ENCODE results near the gene ATP13A4. TPM values are rescaled to one million over a fixed set of nuclear protein-coding genes. Genes with fewer than 3 reads are reported as not detected.

ATP13A4 gene
- total RNA-seq, 1 donor from 2014 or later, result 0.49 TPM

DNA sequence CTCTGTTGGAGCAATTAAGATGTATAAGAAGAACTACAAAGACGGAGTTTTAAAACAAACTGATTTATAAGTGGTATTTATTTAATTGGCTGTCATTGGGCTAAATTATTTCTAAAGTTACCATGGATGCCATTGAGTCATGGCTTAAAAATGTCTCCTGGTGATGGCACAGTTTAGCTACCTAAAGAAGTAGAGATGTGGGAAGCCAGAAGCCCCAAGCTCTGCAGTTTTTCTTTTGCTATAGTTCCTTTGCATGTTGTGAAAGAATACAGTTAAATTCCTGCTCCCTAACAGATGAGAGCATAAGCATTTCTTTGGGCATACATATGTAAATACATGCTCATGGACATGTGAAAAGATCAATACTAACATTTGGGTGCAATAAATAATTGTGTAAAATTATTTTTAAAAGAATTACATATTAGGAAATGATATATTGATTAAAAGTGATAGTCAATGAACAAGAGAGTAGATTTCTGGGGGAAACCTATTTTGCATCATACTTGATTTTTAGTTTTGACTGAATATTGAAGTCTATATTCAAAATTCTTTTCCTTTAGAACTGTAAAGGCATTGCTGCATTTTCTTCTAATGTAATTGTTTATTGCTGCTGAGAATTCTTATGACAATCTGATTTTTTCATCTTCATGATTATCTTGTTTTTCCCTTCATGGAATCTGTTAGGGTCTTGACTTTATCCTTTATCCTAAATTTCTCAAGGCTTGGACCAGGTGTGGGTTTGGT lies 40.4 kb upstream of the ATP13A4 start:
- no peaks in the 10 kb centered on the region for H3K9me3 Mint-ChIP-seq (ENCODE audit: unreplicated experiment)
- H3K4me3 Mint-ChIP-seq (ENCODE audit: unreplicated experiment), result peak overlapping the region; percentile 100
- TF ChIP-seq, protein P1, sequence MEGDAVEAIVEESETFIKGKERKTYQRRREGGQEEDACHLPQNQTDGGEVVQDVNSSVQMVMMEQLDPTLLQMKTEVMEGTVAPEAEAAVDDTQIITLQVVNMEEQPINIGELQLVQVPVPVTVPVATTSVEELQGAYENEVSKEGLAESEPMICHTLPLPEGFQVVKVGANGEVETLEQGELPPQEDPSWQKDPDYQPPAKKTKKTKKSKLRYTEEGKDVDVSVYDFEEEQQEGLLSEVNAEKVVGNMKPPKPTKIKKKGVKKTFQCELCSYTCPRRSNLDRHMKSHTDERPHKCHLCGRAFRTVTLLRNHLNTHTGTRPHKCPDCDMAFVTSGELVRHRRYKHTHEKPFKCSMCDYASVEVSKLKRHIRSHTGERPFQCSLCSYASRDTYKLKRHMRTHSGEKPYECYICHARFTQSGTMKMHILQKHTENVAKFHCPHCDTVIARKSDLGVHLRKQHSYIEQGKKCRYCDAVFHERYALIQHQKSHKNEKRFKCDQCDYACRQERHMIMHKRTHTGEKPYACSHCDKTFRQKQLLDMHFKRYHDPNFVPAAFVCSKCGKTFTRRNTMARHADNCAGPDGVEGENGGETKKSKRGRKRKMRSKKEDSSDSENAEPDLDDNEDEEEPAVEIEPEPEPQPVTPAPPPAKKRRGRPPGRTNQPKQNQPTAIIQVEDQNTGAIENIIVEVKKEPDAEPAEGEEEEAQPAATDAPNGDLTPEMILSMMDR (IDR thresholded peaks at IDR 0.05; ENCODE audit: unreplicated experiment), result no peak
- no peak for DNase-seq (ENCODE audit: low spot score)
- peaks cover 6% of the 10 kb centered on the region for H3K36me3 Mint-ChIP-seq (ENCODE audit: low read depth, unreplicated experiment)
- no peak overlapping the region for H3K27ac Mint-ChIP-seq (ENCODE audit: unreplicated experiment)
- peaks cover 5% of the 10 kb centered on the region for H3K27me3 Mint-ChIP-seq (ENCODE audit: unreplicated experiment)
- H3K4me1 Mint-ChIP-seq (ENCODE audit: unreplicated experiment), result peaks cover 21% of the 10 kb centered on the region

DNA sequence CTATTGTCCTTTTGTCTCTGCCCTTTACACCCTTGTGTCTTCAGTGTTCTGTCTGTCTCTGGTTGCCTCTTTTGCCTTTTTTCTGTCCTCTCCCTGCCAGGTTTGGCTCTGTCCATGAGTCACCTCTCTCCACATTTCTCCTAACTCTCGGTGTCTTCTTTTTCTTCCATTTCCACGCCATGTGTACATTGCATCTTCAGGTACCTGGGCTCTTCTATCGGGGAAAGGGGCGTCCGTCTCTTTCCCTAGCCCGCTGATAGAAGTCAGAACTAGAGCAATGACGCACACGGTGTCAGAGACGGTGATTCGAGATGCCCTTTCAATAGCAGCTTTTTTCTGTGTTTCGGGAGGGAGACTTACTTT lies 39.0 kb upstream of the ATP13A4 start:
- H3K27ac Mint-ChIP-seq (ENCODE audit: unreplicated experiment), result peak overlapping the region; percentile 96
- H3K9me3 Mint-ChIP-seq (ENCODE audit: unreplicated experiment), result no peaks in the 10 kb centered on the region
- TF ChIP-seq, protein P1 (IDR thresholded peaks at IDR 0.05; ENCODE audit: unreplicated experiment), result no peak
- H3K27me3 Mint-ChIP-seq (ENCODE audit: unreplicated experiment), result peaks cover 5% of the 10 kb centered on the region
- no peak for DNase-seq (ENCODE audit: low spot score)
- H3K4me3 Mint-ChIP-seq (ENCODE audit: unreplicated experiment), result peak overlapping the region; percentile 100
- H3K36me3 Mint-ChIP-seq (ENCODE audit: low read depth, unreplicated experiment), result peaks cover 6% of the 10 kb centered on the region
- peaks cover 21% of the 10 kb centered on the region for H3K4me1 Mint-ChIP-seq (ENCODE audit: unreplicated experiment)

DNA sequence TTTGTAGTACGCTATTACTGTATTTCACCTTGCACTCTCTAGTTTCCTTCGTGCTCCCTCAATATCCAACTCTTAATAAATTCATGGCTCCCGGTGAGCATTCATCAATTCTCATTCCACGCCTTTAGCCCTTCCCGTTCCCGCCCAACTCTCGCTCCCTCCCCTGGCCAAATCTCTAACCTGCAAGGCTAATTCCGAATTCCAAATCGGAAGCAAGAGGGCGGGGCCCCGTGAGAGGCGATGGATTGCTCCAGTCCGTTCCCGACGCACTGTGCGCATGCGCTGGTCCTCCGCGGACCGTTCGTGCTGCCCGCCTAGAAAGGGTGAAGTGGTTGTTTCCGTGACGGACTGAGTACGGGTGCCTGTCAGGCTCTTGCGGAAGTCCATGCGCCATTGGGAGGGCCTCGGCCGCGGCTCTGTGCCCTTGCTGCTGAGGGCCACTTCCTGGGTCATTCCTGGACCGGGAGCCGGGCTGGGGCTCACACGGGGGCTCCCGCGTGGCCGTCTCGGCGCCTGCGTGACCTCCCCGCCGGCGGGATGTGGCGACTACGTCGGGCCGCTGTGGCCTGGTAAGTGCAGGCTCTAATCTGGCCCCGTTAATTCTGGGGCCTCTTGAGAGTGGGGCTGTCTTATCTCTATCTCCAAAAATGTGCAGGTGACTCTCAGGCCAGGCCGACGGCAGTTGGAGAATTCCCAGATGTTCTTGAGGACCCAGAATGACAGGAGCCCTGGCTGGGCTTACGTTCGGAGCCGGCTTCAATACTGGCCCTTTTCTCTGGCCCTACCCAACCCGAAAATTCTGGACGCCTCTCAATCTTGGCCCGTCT lies 38.4 kb upstream of the ATP13A4 start, which contains the start of gene OPA1:
OPA1 (plus strand) TSS at position 368 of the 827 bp plus-strand sequence; CDS start at position 538, 170 bp downstream.
- TF ChIP-seq, protein P1 (IDR thresholded peaks at IDR 0.05; ENCODE audit: unreplicated experiment), result no peak
- Mint-ChIP-seq H3K36me3 (ENCODE audit: low read depth, unreplicated experiment) (peaks cover 6% of the 10 kb centered on the region), H3K27ac (ENCODE audit: unreplicated experiment) (peak within 1 kb of the TSS; percentile 96), H3K27me3 (ENCODE audit: unreplicated experiment) (peaks cover 5% of the 10 kb centered on the region), H3K4me3 (ENCODE audit: unreplicated experiment) (peak within 1 kb of the TSS; percentile 100), H3K9me3 (ENCODE audit: unreplicated experiment) (no peaks in the 10 kb centered on the region), H3K4me1 (ENCODE audit: unreplicated experiment) (peaks cover 21% of the 10 kb centered on the region)
- peak; percentile 97 for DNase-seq (ENCODE audit: low spot score)

DNA sequence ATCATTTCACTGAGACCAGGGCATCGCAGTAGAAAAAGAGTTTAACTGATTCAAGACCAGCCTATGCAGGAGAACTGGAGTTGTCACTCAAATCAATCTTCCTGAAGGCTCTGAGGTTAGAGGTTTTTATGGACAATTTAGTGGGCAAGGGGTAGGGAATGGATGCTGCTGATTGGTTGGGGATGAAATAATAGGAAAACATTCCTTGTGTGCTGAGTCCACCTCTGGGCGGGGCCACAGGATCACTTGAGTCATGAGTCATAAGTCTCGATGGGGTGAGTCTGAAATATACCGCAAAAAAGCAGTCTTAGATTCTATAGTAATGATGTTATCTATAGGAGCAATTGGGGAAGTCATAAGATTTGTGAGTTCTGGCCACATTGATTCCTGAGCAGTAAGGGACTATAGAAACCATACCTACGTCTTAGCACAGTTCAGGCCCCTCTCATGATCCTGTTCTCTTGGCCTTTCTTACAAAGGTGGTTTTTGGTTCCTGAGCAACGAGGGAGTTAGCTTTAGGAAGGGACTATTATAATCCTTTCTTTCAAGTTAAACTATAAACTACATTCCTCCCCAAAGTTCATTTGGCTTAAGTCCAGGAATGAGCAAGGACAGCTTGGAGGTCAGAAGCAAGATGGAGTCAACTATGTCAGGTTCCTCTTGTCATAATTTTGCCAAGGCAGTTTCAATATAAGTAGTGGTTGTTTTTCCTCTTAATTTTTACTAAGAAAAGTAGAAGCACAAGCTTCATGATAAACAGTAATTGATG lies 35.6 kb upstream of the ATP13A4 start:
- peaks cover 21% of the 10 kb centered on the region for H3K4me1 Mint-ChIP-seq (ENCODE audit: unreplicated experiment)
- H3K27ac Mint-ChIP-seq (ENCODE audit: unreplicated experiment), result no peak overlapping the region
- H3K36me3 Mint-ChIP-seq (ENCODE audit: low read depth, unreplicated experiment), result no peaks in the 10 kb centered on the region
- H3K27me3 Mint-ChIP-seq (ENCODE audit: unreplicated experiment), result peaks cover 5% of the 10 kb centered on the region
- H3K9me3 Mint-ChIP-seq (ENCODE audit: unreplicated experiment), result no peaks in the 10 kb centered on the region
- no peak overlapping the region for H3K4me3 Mint-ChIP-seq (ENCODE audit: unreplicated experiment)
- TF ChIP-seq, protein P1 (IDR thresholded peaks at IDR 0.05; ENCODE audit: unreplicated experiment), result no peak
- no peak for DNase-seq (ENCODE audit: low spot score)
